Hematopoietic multipotent progenitor cell treated with erythropoietin and hydrocortisone succinate and interleukin-3 and kit ligand, for 4 days (in vitro differentiated cells): ENCODE data around the gene FNBP1L.

Experiments used
- DNase-seq: peaks from one replicate; pipeline ENCODE4 v3.0.0-alpha.2; 2015

The FNBP1L gene

GRCh38 chr1:93575621-93576284 is 127.8 kb downstream of the FNBP1L start:
- DNase-seq: no peak

GRCh38 chr1:93576346-93576745 is 128.4 kb downstream of the FNBP1L start:
- DNase-seq: no peak

- DNase-seq: no peak
Observed at GRCh38 chr1:93576746-93577145, 128.8 kb downstream of the FNBP1L start.

GRCh38 chr1:93577536-93578432 is 129.9 kb downstream of the FNBP1L start:
- DNase-seq: no peak

- DNase-seq: no peak
Observed at GRCh38 chr1:93578433-93578830, 130.5 kb downstream of the FNBP1L start.

DNA sequence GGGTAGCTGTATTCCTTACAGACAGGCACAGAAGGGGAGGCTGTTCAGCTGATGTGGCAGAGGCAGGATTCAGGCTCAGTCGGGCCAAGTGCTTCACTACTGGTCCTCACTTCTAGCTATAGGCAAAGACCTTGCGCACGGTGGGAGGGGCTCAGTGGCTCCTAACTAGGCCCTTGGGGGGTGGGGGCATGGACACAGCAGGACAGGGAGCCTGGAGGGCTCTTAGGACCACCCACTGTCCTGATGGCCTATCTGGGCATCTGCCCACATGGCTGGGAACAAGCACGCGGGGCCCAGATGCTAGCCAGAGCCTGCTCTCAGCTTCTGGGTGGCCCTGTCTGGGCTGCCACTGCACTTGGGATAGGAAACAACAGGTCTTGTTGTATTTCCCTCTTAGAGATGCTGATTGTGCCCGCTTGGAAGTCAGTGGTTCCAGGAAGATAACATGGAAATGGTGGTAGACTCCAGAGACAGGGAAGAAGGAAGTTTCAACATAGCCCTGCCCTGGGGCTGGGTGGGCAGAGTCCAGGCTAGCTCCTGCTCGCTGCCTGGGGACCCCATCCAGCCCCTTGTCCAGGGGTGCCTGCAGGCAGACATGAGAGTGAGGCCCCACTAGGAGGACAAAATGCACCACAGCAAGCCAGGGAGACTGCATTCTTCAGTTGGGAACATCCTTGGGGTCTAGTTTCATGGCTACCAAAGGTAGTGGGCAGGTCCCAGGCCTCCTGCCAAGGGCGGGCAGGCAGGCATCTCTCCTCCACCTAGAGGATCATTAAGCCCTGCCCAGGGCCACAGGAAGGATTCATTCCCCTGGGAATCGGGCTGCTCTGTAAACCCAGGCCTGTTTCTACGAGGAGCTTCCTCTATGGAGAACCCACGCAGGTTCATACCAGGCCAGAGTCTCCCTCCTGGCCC is 131.2 kb downstream of the FNBP1L start:
- DNase-seq: no peak

- DNase-seq: no peak
Observed at GRCh38 chr1:93579891-93580290, 132.0 kb downstream of the FNBP1L start.

- no peak for DNase-seq
Observed at GRCh38 chr1:93581917-93582850, 134.3 kb downstream of the FNBP1L start.

- DNase-seq: no peak
Observed at GRCh38 chr1:93584261-93585003, 136.5 kb downstream of the FNBP1L start.

GRCh38 chr1:93585059-93585966 is 137.4 kb downstream of the FNBP1L start:
- no peak for DNase-seq

DNA sequence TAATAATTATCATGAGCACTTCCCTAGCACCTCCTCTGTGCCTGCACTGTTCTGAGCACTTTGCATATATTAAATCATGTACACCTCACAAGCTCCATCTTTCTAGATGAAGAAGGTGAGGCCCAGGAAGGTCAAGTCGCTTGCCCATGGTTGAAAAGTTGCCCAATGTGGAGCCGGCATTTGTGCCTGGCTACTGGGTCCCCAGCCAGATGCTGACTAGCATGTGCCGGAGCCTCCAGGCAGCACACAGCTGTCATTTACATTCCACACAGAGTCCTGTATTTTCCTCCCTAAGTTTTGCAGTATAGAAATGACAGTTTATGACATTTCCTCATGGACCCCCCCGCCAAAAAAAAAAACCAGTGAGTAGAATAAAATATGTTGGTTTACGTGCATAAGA is 139.4 kb downstream of the FNBP1L start:
- no peak for DNase-seq

DNA sequence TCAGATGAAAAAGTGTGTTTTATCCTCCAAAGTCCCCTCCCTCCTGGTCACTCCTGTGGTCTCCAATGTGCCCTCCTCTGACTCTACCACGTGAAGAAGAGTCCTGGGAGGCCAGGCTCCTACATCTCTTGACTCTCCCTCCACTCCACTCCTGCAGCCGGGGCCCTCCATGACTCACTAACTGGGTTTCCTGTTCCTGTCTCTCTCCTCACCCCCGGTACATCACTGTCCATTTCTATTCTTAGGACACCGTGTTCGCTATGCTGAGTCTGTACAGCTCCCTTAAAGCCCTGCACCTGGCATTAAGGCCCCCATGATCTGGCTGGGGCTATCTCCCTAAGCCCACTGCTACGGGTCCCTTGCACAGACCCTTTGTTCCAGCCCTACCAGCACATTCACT is 140.3 kb downstream of the FNBP1L start:
- peak; percentile 45 for DNase-seq

GRCh38 chr1:93588955-93589354 is 141.0 kb downstream of the FNBP1L start:
- no peak for DNase-seq

DNA sequence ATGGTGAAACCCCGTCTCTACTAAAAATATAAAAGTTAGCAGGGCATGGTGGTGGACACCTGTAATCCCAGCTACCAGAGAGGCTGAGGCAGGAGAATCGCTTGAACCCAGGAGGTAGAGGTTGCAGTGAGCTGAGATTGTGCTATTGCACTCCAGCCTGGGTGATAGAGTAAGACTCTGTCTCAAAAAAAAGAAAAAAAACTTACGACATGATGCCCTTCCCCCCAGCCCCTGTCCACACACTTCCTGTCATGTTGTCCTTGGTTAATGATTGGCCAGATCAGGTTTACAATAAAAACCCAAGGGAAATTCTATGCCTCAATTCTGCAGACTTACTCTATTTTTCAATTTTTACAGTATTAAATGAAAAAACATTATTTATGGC is 143.4 kb downstream of the FNBP1L start:
- DNase-seq: peak; percentile 30

GRCh38 chr1:93591676-93592550 is 144.0 kb downstream of the FNBP1L start:
- peak; percentile 62 for DNase-seq

DNA sequence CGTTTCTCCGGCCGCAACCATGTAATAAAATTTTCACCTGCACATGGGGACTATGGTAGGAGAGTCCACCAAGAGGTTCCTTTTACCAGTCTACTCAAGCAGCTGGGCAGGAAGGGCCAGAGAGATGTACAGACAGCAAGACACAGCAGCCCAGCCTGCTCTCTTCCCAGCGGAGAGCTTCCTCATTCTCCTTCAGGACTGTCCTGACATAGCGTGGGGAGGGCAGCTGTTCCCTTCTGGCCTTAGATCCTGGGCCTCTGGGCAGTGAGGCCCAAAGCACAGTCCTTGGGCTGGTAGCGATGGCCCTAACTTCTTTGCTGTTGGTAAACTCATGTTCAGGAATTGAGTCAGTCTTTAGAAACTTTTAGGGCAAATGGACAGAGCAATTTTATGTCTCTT is 144.6 kb downstream of the FNBP1L start:
- DNase-seq: no peak

DNA sequence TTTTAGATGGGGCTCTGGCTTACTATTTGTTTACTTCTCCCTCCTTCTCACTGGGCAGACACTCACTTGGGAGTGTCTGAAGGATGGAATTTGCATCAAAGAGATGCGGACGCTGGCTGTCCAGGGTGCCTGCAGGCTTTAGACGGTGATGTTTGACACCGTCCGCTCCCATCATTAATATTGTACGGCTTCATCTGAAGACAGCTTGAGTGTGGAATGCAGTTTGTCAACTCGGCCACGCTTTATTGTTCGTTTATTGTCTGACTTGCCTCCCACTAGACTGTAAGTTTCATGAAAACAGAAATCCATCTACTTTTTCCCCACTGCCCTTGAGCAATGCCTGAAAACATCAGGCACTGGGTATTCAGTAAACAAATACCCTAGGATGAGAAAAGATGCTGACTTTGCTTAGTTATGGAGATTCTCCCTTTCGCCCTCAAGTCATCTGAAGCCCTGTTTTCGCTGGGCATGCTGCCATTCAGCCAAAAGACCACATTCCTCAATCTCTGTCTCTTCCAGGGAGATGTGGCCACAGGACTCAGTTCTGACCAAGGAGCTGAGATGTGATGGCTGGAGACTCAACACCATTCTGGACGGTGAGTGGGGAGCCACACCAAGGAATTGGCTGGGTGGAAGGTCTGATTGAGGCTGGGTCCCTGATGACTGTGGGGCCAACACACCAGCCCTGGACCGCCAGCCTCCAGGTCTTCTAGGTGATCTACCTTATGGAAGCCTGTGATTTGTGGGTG is 146.1 kb downstream of the FNBP1L start:
- no peak for DNase-seq

GRCh38 chr1:93594603-93594880 is 146.6 kb downstream of the FNBP1L start:
- no peak for DNase-seq

DNA sequence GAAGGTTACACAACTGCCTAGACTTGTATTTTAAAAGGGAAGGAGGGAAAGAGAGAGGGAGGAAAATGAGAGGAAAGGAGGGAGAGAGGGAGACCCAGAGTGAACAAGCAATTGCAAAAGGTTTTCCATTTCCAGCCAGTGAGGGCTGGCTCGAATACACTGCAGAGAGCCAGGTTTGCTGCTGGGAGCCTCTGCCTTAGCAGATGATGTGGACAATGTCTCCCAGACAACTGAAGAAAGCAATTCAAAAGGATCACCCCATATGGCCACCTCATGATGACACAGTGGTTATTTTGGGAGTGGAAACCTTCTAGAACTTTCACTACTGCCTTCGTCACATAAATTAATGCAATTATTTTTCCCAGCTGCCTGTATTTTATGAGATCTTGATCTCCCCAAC is 147.3 kb downstream of the FNBP1L start:
- no peak for DNase-seq
